Neural crest cell (in vitro differentiated cells): ENCODE results near the gene AGGF1. TPM values are rescaled to one million over a fixed set of nuclear protein-coding genes. Genes with fewer than 3 reads are reported as not detected.

Experiments used
- DNase-seq: peaks from one replicate; pipeline ENCODE4 v3.0.0; 2021; ENCODE audit warnings: low read depth, mixed read lengths, low spot score
- H3K27ac Mint-ChIP-seq: one replicate; pipeline ENCODE4 v1.8.0; 2021; ENCODE audit warnings: mild to moderate bottlenecking, mixed read lengths; ENCODE audit not compliant: unreplicated experiment
- H3K27me3 Mint-ChIP-seq: 2 replicates; pipeline ENCODE4 v1.8.0; 2021; ENCODE audit warnings: low read depth, mild to moderate bottlenecking, mixed read lengths
- H3K36me3 Mint-ChIP-seq: 2 replicates; pipeline ENCODE4 v1.8.0; 2021; ENCODE audit warnings: low read depth, mild to moderate bottlenecking, mixed read lengths
- H3K4me1 Mint-ChIP-seq: 2 replicates; pipeline ENCODE4 v1.8.0; 2021; ENCODE audit warnings: mixed read lengths
- H3K4me3 Mint-ChIP-seq: one replicate; pipeline ENCODE4 v1.8.0; 2021; ENCODE audit warnings: mild to moderate bottlenecking, mixed read lengths
- H3K9me3 Mint-ChIP-seq: 2 replicates; pipeline ENCODE4 v1.8.0; 2021; ENCODE audit warnings: mixed read lengths
- CTCF ChIP-seq: fragments of 200-600 bp; sonication (generic); conservative IDR thresholded peaks from 2 replicates; pipeline ENCODE4 v1.5.0; 2021; ENCODE audit warnings: antibody characterized with exemption, mild to moderate bottlenecking
- total RNA-seq: library from RNA; stranded (reverse); gene quantifications from 2 replicates; pipeline ENCODE4 v1.2.1, GENCODE V29; 2021

The AGGF1 gene
- total RNA-seq, 1 donor from 2014 or later, result 26.9 TPM

GRCh38 chr5:77066184-77066583 is 36.0 kb downstream of the AGGF1 start:
- H3K9me3 Mint-ChIP-seq, result peaks cover 3% of the 10 kb centered on the region
- H3K4me3 Mint-ChIP-seq, result no peak overlapping the region
- H3K27me3 Mint-ChIP-seq, result no peaks in the 10 kb centered on the region
- DNase-seq, result no peak
- TF ChIP-seq CTCF, result no peak
- H3K27ac Mint-ChIP-seq, result no peak overlapping the region
- peaks cover 32% of the 10 kb centered on the region for H3K36me3 Mint-ChIP-seq
- H3K4me1 Mint-ChIP-seq, result no peaks in the 10 kb centered on the region

- peaks cover 3% of the 10 kb centered on the region for H3K9me3 Mint-ChIP-seq
- no peak for TF ChIP-seq CTCF
- no peaks in the 10 kb centered on the region for H3K4me1 Mint-ChIP-seq
- H3K4me3 Mint-ChIP-seq, result no peak overlapping the region
- peaks cover 26% of the 10 kb centered on the region for H3K36me3 Mint-ChIP-seq
- H3K27ac Mint-ChIP-seq, result peak overlapping the region; percentile 22
- DNase-seq, result no peak
- H3K27me3 Mint-ChIP-seq, result no peaks in the 10 kb centered on the region
Observed at GRCh38 chr5:77066823-77067442, 36.7 kb downstream of the AGGF1 start.

- no peak overlapping the region for H3K27ac Mint-ChIP-seq
- DNase-seq, result no peak
- H3K36me3 Mint-ChIP-seq, result peaks cover 13% of the 10 kb centered on the region
- H3K4me3 Mint-ChIP-seq, result peak overlapping the region; percentile 24
- peaks cover 3% of the 10 kb centered on the region for H3K9me3 Mint-ChIP-seq
- no peaks in the 10 kb centered on the region for H3K27me3 Mint-ChIP-seq
- TF ChIP-seq CTCF, result no peak
- peaks cover 11% of the 10 kb centered on the region for H3K4me1 Mint-ChIP-seq
Observed at GRCh38 chr5:77073667-77074066, 43.5 kb downstream of the AGGF1 start.

- Mint-ChIP-seq H3K36me3 (peaks cover 8% of the 10 kb centered on the region), H3K27ac (no peak overlapping the region), H3K9me3 (no peaks in the 10 kb centered on the region)
Observed at GRCh38 chr5:77074745-77075144, 44.5 kb downstream of the AGGF1 start.

GRCh38 chr5:77076961-77077828 is 47.0 kb downstream of the AGGF1 start:
- DNase-seq, result peak; percentile 81
- TF ChIP-seq CTCF, result peak; percentile 89
- Mint-ChIP-seq H3K27me3 (no peaks in the 10 kb centered on the region), H3K9me3 (peaks cover under 1% of the 10 kb centered on the region), H3K27ac (no peak overlapping the region), H3K36me3 (peaks cover 10% of the 10 kb centered on the region), H3K4me3 (peak overlapping the region; percentile 77), H3K4me1 (peaks cover 16% of the 10 kb centered on the region)

More at GRCh38 chr5:77074745-77075144, 44.5 kb downstream of the AGGF1 start:
- DNase-seq, result no peak
- Mint-ChIP-seq H3K27me3 (no peaks in the 10 kb centered on the region), H3K4me1 (peaks cover 11% of the 10 kb centered on the region), H3K4me3 (peak overlapping the region; percentile 58)
- TF ChIP-seq CTCF, result no peak
